NCI-H1694 treated with DMSO at 0.1 percent for 48 hours (cell line): ENCODE data around the gene SERPINE1.

Experiments used
- DNase-seq: peaks from one replicate; lab custom pipeline; 2025; lab: John Stamatoyannopoulos, UW

The SERPINE1 gene

GRCh38 chr7:101170617-101171441 lies 43.9 kb downstream of the SERPINE1 start:
- DNase-seq, result no peak

GRCh38 chr7:101171442-101171837 lies 44.5 kb downstream of the SERPINE1 start:
- DNase-seq, result no peak

- no peak for DNase-seq
Observed at GRCh38 chr7:101172005-101172853, 45.3 kb downstream of the SERPINE1 start.

GRCh38 chr7:101172854-101173751 lies 46.2 kb downstream of the SERPINE1 start:
- no peak for DNase-seq

- no peak for DNase-seq
Observed at GRCh38 chr7:101173752-101174244, 46.9 kb downstream of the SERPINE1 start.

GRCh38 chr7:101174322-101174854 lies 47.5 kb downstream of the SERPINE1 start:
- no peak for DNase-seq

GRCh38 chr7:101175664-101176063 lies 48.8 kb downstream of the SERPINE1 start:
- DNase-seq, result no peak

- DNase-seq, result no peak
Observed at GRCh38 chr7:101177644-101178043, 50.7 kb downstream of the SERPINE1 start.

GRCh38 chr7:101179117-101179516 lies 52.2 kb downstream of the SERPINE1 start:
- no peak for DNase-seq

- no peak for DNase-seq
Observed at GRCh38 chr7:101179713-101180112, 52.8 kb downstream of the SERPINE1 start.

GRCh38 chr7:101180130-101180755 lies 53.3 kb downstream of the SERPINE1 start, which contains the start of gene NAT16:
TSS of gene NAT16 (minus strand) at chr7:101180293. CDS start at chr7:101174807, 5,486 bp downstream.
- DNase-seq, result no peak

GRCh38 chr7:101185258-101185839 lies 58.4 kb downstream of the SERPINE1 start:
- DNase-seq, result no peak

- no peak for DNase-seq
Observed at GRCh38 chr7:101186194-101186593, 59.3 kb downstream of the SERPINE1 start.

- DNase-seq, result no peak
Observed at GRCh38 chr7:101186844-101187428, 60.0 kb downstream of the SERPINE1 start.
